Effector memory CD4-positive, alpha-beta T cell (primary cell): Measurements from ENCODE around the gene DNAJC17.

Source experiments
- DNase-seq, 3 donors: peaks; one replicate each; pipeline ENCODE4 v3.0.0-alpha.2; 2020
- H3K27ac ChIP-seq: 2 replicates; pipeline ENCODE4 v1.7.0; 2013; ENCODE audit warnings: mild to moderate bottlenecking, low read length, moderate library complexity; ENCODE audit not compliant: insufficient read depth, poor library complexity, severe bottlenecking
- H3K27me3 ChIP-seq: replicated peaks from 2 replicates; pipeline ENCODE4 v1.7.0; 2013; ENCODE audit warnings: mild to moderate bottlenecking, low read length; ENCODE audit not compliant: insufficient read depth, control insufficient read depth, poor library complexity, severe bottlenecking
- H3K36me3 ChIP-seq: 2 replicates; pipeline ENCODE4 v1.7.0; 2013; ENCODE audit warnings: mild to moderate bottlenecking, low read length, moderate library complexity; ENCODE audit not compliant: control insufficient read depth, insufficient read depth
- H3K4me1 ChIP-seq: 2 replicates; pipeline ENCODE4 v1.7.0; 2013; ENCODE audit warnings: low read length, mild to moderate bottlenecking; ENCODE audit not compliant: control insufficient read depth, insufficient read depth, poor library complexity, severe bottlenecking
- H3K4me3 ChIP-seq: 2 replicates; pipeline ENCODE4 v1.7.0; 2013; ENCODE audit warnings: low read length, low read depth, mild to moderate bottlenecking; ENCODE audit not compliant: insufficient read depth, poor library complexity, severe bottlenecking
- H3K9me3 ChIP-seq: 2 replicates; pipeline ENCODE4 v1.7.0; 2013; ENCODE audit warnings: mild to moderate bottlenecking, low read length, moderate library complexity; ENCODE audit not compliant: control insufficient read depth

DNAJC17 gene

DNA sequence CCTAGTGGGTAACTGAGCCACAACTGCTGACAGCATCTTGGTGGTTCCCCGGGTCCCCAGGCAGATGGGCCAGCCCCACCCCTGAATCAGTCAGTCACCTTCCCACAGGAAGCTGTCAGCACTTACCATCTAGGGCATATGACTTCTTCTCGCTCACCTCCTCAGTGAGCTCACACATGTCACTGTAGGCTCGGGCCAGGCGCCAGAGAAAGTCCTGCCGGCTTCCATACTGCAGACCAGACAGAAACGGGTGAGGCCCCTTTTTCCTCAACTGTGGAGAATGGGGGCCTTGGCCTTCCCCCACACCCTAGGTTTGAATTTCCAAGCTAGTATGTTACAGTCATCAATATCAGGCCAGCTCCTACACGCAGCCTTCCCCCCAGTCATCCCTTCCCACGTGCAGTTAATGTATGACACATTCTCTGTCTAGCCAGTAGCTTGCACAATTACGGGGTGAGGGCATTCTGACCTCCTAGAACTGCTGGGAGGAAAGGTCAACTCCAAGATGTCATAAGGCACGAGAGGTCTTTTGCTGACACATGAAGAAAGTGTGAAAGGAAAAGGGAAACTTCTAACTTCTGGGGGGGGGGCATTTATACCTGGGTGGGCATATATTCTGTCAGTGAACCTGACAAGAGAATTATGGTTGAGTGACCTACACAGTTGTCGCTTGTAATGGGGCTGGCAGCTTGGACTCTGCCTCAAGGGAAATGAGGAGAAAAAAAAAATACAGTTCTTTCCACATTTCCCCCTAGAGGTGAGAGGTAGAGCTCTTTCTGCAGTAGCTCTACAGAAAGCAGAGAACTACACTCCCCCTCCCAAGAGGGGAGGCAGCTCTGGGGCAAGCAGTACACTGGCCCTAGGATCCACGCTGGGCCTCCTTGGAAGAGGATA is 63.1 kb downstream of the DNAJC17 start:
- Histone ChIP-seq H3K36me3 (peaks cover 32% of the 10 kb centered on the region), H3K4me3 (no peak overlapping the region), H3K4me1 (peaks cover 11% of the 10 kb centered on the region), H3K27ac (peak overlapping the region; percentile 70), H3K27me3 (no peaks in the 10 kb centered on the region), H3K9me3 (no peaks in the 10 kb centered on the region)
- DNase-seq, result peak; percentile 66

DNA sequence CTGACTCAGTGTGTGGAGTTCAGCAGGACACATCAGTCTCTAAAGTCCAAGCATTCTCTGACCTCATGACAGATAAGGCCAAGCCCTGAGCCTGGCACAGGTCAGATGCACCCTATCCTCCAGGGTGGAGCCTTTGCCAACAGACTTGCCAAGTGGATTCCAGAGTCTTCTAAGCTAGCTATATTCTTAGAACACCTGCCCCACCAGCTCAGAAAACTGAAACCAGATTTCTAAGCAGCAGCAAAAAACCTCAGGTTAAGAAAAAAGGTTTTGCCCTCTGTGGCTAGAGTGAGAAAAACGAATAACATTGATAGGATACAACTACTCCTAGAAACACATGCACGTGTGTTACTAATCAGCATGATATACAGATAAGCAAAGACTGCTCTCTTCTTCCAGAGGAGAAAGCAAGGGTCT is 63.8 kb downstream of the DNAJC17 start:
- peaks cover 33% of the 10 kb centered on the region for H3K36me3 ChIP-seq
- DNase-seq, result no peak
- peak overlapping the region; percentile 70 for H3K27ac ChIP-seq
- H3K27me3 ChIP-seq, result no peaks in the 10 kb centered on the region
- peaks cover 11% of the 10 kb centered on the region for H3K4me1 ChIP-seq
- no peaks in the 10 kb centered on the region for H3K9me3 ChIP-seq
- H3K4me3 ChIP-seq, result no peak overlapping the region

DNA sequence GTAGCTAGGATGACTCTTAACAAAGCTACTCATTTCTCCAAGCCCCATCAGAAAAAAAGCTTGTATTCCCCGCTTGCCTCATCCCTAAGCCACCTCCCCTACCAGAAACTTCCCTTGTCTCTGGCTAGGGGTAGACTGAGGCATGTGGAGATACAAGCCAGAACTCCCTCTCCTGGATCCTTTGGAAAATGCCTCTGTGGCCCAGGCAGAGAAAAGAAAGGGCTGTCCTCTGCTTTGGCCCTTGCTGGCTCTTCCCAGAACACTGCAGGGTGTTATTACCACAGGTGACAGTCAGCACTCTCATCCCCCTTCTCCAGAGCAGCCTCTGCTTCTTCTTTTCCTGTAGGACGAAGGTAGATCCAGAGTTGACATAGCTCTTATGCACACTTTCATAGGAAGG is 67.4 kb downstream of the DNAJC17 start:
- Histone ChIP-seq H3K4me1 (peaks cover 11% of the 10 kb centered on the region), H3K27me3 (no peaks in the 10 kb centered on the region), H3K4me3 (no peak overlapping the region), H3K36me3 (peaks cover 53% of the 10 kb centered on the region), H3K9me3 (no peaks in the 10 kb centered on the region), H3K27ac (no peak overlapping the region)
- no peak for DNase-seq

DNA sequence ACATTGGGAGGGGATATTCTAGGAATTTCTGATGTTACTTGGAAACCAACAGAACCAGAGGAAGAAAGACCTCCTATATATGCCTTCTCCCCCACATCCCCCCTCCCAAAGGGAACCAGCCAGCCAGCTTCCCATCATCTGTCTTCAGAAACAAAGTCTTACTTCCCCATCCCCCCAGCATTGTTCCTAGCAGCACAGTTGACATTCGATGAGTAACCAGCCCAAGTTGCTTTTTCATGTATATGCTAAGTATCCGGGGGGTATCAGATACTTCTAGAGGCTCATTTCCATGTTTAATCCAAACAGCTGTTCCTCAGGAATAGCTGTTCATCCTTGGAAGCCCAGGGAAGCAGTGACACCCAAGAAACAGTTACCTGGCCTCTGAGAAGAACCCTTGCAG is 68.2 kb downstream of the DNAJC17 start:
- no peak overlapping the region for H3K4me3 ChIP-seq
- no peaks in the 10 kb centered on the region for H3K9me3 ChIP-seq
- no peak overlapping the region for H3K27ac ChIP-seq
- DNase-seq, result no peak
- H3K4me1 ChIP-seq, result peaks cover 8% of the 10 kb centered on the region
- H3K36me3 ChIP-seq, result peaks cover 54% of the 10 kb centered on the region
- H3K27me3 ChIP-seq, result no peaks in the 10 kb centered on the region

DNA sequence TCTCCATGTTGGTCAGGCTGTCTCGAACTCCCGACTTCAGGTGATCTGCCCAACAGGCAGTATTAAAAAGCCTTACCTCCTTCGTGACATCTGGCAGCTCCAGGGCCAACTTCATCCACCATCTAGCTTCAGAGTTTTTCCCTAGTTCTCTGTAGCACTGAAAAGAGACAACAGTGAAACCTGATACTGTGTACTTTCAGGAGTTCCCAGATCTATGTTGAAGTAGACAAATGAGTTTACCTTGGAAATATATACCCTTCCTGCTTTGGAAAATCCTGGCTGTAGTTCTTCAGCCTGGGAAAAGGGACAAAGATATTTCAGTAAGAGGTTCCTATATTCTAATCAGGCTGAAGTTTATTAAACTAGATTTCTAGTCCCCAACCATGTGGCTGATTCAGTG is 70.2 kb downstream of the DNAJC17 start:
- Histone ChIP-seq H3K4me3 (no peak overlapping the region), H3K4me1 (no peaks in the 10 kb centered on the region), H3K9me3 (no peaks in the 10 kb centered on the region), H3K36me3 (peaks cover 54% of the 10 kb centered on the region), H3K27me3 (no peaks in the 10 kb centered on the region), H3K27ac (no peak overlapping the region)
- no peak for DNase-seq

DNA sequence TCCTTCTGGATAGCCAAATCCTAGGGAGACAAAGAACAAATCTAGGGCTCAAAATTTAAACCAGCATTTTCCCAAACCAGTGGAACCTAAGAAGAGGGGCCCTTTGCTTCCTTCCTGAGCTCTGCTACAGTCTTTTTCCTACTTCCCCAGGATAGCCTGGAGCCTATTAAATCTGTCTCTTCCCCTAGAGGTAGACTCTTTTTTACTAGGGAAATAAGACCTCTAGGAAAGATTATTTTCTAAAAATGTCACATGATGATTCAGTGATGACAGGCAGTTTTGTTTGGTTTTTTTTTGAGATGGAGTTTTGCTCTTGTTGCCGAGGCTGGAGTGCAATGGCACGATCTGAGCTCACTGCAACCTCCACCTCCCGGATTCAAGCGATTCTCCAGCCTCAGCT is 70.7 kb downstream of the DNAJC17 start:
- H3K27me3 ChIP-seq, result no peaks in the 10 kb centered on the region
- no peaks in the 10 kb centered on the region for H3K4me1 ChIP-seq
- H3K27ac ChIP-seq, result no peak overlapping the region
- no peak overlapping the region for H3K4me3 ChIP-seq
- H3K36me3 ChIP-seq, result peaks cover 54% of the 10 kb centered on the region
- H3K9me3 ChIP-seq, result no peaks in the 10 kb centered on the region
- no peak for DNase-seq

DNA sequence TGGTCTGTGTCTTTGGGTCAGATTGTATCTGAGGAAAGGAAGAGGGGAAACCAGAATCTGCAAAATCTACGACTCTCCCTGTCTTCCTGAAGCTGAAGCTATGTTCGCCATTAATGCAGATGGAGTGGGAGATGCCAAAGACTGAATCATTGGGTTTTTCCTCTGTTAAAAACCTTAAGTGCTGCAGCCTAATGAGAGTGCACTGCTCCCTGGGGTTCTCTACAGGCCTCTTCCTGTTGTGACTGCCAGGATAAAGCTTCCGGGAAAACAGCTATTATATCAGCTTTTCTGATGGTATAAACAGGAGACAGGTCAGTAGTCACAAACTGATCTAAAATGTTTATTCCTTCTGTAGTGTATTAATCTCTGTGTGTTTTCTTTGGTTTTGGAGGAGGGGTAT is 76.2 kb downstream of the DNAJC17 start:
- no peak for DNase-seq
- Histone ChIP-seq H3K27me3 (no peaks in the 10 kb centered on the region), H3K9me3 (no peaks in the 10 kb centered on the region), H3K36me3 (peaks cover 13% of the 10 kb centered on the region), H3K27ac (no peak overlapping the region), H3K4me1 (no peaks in the 10 kb centered on the region), H3K4me3 (no peak overlapping the region)

DNA sequence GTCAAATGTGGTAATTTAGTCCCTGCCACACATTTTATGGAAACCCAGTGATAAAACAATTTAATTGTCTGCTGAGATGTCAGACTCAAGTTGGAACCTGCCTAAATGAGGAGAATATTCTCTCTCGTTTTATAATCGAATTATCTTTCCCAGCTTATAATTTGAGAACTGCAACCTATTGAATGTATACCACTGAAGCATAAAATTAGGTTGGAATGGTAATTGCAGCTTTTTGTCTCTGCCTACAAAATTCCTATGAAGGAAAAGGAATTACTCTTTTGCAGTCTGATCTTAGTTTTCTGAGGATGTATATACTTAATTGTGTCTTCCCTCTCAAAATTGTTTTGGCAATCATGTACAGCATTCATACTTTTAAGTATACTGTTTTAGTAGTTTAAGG is 83.4 kb downstream of the DNAJC17 start:
- no peak overlapping the region for H3K27ac ChIP-seq

DNA sequence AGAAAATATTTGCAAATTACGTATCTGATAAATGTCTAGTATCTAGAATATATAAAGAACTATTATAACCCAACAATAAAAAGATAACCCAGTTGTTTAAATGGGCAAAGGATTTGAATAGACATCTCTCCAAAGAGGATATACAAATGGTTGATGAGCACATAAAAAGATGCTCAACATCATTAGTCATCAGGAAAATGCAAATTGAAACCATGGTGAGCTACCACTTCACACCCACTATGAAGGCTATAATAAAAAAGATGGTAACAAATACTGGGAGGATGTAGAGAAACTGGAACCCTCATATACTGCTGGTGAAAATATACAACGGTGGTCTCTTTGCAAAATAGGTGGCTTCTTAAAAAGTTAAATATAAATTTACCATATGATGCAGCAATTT is 84.3 kb downstream of the DNAJC17 start:
- Histone ChIP-seq H3K27me3 (no peaks in the 10 kb centered on the region), H3K27ac (no peak overlapping the region), H3K9me3 (no peaks in the 10 kb centered on the region), H3K36me3 (no peaks in the 10 kb centered on the region), H3K4me3 (no peak overlapping the region), H3K4me1 (no peaks in the 10 kb centered on the region)
- no peak for DNase-seq

More for the DNA sequence above, 83.4 kb downstream of the DNAJC17 start:
- Histone ChIP-seq H3K4me3 (no peak overlapping the region), H3K9me3 (no peaks in the 10 kb centered on the region), H3K4me1 (no peaks in the 10 kb centered on the region), H3K36me3 (no peaks in the 10 kb centered on the region), H3K27me3 (no peaks in the 10 kb centered on the region)
- DNase-seq, result no peak

DNA sequence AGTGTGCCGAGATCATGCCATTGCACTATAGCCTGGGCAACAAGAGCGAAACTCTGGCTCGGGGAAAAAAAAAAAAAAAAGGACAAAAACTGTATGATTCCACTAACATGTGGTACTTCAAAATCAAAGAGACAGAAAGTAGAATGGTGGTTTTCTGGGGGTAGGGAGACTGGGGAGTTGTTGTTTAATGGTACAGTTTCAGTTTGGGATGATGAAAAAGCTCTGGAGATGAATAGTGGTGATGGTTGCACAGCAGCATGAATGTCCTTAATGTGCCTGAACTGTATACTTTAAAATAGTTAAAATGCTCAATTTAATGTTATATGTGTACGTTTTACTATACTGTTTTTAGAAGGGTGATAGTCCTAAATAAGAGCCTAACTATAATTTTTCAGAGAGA is 84.9 kb downstream of the DNAJC17 start:
- Histone ChIP-seq H3K27me3 (no peaks in the 10 kb centered on the region), H3K4me1 (no peaks in the 10 kb centered on the region), H3K4me3 (no peak overlapping the region), H3K36me3 (no peaks in the 10 kb centered on the region), H3K27ac (no peak overlapping the region), H3K9me3 (no peaks in the 10 kb centered on the region)
- DNase-seq, result no peak
